NCI-H524 (cell line): ENCODE results near the gene ASB16.
A peak's percentile ranks its signal among the peaks of the same experiment; 100 is the strongest.

Experiments
- DNase-seq, 2 experiments: peaks; one replicate each; lab custom pipeline; 2025; lab: John Stamatoyannopoulos, UW

ASB16 gene

DNA sequence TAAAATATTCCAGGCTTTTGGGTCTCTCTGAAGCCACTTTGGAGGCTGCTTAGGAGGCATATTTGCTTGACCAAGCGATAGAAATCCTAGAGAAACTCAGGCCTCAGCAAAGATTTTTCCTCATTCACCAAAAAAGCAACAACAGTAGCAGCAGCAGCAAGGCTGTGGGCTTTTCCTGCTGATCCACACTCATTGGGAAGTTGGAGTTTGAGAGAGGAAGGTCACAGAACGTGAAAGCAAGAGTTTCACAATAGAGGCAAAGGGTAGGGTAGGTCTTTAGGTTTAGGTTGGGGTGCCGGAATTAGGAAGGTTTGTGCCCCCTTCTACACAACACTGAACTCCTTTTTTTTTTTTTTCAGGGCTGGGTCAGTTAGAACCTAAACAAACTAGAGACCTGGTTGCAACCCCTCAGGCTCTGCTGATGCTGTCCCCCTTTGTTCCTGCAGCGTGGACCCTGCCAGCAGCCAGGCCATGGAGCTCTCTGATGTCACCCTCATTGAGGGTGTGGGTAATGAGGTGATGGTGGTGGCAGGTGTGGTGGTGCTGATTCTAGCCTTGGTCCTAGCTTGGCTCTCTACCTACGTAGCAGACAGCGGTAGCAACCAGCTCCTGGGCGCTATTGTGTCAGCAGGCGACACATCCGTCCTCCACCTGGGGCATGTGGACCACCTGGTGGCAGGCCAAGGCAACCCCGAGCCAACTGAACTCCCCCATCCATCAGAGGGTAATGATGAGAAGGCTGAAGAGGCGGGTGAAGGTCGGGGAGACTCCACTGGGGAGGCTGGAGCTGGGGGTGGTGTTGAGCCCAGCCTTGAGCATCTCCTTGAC, 18.3 kb downstream of the ASB16 start:
- DNase-seq, result no peak

DNA sequence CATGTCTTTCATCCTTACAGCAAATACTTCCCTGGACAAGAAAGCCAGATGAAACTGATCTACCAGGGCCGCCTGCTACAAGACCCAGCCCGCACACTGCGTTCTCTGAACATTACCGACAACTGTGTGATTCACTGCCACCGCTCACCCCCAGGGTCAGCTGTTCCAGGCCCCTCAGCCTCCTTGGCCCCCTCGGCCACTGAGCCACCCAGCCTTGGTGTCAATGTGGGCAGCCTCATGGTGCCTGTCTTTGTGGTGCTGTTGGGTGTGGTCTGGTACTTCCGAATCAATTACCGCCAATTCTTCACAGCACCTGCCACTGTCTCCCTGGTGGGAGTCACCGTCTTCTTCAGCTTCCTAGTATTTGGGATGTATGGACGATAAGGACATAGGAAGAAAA, 20.0 kb downstream of the ASB16 start:
- no peak for DNase-seq

GRCh38 chr17:44191369-44191768, 20.9 kb downstream of the ASB16 start:
- DNase-seq, result no peak

GRCh38 chr17:44191941-44192496, 21.5 kb downstream of the ASB16 start:
- no peak for DNase-seq

DNA sequence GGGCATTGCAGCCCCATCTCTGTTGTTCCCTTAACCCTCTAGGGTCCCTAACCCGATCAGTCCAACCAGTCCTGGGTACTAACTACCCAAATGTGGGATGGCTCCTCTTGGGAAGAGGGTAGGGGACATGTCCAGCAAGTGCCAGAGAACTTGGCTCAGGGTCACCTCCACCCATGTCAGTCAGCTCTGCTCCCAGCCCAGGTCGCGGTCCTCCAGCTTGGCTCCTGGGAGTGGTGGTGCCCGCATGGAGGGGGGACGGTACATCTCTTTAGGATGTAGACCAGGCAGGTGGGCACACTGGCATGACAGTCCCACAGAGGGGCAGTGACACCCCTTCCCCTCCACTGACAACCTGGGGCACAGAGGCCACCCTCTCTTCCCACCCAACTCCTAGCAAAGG, 22.2 kb downstream of the ASB16 start:
- no peak for DNase-seq

DNA sequence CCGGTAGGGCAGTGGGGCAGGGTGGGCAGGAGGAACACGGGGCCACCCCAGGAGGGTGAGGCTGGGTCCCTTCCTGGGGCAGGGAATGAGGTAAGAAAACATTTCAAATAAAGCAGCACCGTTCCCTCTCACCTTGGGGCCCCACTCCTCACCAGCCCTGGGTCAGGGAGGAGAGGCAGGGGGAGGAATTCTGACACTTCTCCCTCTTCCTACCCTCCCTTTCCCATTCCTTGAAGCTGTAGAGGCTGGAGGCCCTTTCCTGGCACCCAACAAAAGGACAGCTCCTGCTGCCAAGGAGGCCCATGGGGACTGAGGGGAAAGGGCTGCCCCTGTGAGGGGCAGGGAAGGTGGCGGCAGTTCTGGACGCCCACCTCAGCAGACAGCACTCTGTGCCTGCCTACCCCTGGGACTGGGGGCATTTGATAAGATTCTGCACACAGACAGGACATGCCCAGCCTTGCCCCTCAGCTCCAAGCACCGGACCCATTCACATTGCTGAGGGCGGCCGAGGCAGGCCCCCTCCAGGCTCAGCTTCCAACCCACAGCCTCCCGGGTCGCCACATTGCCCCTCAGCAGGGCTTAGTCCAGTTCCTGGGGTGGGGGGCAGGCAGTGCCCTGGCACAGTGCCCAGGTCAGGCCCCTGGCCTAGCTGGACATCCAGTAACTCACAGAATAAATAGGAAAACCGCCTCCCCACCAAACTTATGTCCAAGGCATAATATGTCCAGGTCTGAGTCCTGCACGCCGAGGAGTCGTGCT, 23.0 kb downstream of the ASB16 start:
- no peak for DNase-seq

- DNase-seq, result no peak
These were observed 26.6 kb downstream of the ASB16 start for GRCh38 chr17:44197107-44197506.

GRCh38 chr17:44197980-44198720, 27.6 kb downstream of the ASB16 start:
- peak in 1 of 2 experiments; percentile 43 for DNase-seq

DNA sequence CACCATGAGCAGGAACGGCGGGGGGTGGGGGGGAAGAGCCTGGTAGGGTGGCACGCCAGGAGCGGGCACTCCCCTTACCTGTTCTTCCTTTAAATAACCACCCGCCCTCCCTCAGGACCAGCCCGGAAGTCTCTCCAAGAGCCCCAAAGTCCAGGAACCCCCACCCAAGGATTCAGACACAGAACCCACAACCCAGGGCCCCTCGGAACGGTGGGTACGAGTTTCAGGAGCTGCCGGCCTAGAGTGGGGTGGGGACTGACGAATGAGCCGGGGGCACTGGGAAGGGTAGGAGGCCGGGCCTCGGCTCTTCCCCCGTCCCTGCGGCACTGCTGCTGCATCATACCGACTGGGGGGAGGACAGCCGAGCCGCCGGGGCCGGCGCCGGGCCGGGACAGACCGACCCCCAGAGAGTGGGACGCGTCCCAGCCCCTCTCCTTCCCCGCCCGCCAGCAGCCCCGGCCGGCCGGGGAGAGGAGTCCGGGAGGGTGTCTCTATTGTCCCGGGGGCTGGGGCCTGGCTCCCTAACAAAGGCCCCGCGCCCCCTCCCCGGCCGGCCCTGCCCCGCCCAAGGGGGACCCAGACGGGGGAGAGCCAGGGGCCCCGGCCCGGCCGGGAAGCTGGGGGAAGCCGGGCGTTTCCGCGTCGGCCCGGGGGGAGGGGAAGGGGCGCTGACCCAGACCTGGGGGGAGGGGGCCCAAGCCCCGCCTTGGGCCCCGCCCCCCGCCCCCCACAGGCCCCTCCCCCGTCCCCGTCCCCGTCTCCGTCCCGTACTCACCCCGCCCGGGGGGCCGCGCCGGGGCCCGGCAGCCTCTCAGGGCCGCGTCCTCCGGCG, 28.4 kb downstream of the ASB16 start:
- DNase-seq, result peak in 1 of 2 experiments; percentile 60

DNA sequence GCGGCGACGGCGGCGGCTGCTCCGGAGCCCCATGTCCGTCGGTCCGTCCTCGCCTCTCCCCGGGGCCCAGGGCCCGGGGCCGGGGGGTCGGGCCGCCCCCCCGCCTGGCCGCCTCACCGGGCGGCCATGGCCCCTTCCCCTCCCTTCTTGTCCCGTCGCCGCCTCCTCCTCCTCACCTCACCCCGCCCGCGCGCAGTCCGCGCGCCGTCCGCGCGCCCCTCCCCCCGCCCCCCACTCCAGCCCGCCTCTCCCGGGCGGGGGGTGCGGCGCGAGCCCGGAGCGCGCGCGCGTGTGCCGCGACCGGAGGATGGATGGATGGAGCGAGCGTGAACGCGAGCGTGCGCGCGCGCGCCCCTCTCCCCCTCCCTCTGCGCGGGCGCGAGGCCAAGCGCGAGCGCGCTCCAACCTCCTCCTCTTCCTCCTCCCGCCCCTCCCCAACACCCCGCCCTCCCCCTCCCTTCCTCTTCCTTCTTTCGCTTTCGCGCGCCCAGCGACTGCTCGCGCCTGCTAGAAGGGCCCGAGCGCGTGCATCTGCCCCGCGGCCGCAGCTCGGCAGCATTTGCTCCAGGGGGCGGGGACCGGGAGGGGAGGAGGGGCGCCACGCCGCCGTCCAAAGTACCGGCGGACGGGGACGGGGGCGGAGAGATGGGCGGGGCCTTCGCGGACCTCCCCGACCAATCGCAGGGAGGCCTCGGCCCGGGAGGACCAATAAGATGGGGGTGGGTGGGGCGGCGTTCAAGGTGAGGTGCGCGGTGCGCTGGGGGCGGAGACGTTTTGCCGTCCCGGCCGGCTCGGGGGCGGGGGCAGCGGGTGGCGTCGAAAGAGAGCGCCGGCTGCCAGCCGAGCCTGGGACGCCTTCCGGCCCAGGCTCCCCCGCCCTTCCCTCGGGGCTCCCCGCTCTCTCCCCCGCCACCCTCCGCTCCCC, 29.3 kb downstream of the ASB16 start, which contains the start of gene ATXN7L3:
TSS of gene ATXN7L3 (minus strand) at position 332 of the 925 bp plus-strand sequence. CDS start 1,814 bp downstream, outside the sequence.
- DNase-seq, result peak; percentile 98

GRCh38 chr17:44200478-44201155, 30.1 kb downstream of the ASB16 start:
- peak; percentile 65 to 81 for DNase-seq

DNA sequence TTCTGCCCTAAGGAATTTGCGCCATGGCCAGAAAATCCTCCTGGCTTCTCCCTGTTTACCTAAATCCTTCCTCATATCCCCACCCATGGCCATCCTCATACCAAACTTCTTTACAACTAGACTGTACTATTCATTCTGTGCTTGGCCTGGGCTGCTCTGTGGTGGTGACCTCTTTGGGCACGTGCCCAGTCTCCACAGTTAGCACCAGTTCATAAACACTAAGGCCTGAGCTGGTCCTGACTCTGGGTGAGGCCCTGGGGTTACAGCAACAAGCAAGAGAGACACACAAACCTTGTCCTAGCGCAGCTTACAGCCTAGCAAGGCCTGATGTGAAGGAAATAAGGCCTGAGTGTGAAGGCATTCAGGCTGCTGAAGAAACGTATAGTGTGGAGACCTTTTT, 32.3 kb downstream of the ASB16 start:
- DNase-seq, result no peak

GRCh38 chr17:44203731-44204440, 33.4 kb downstream of the ASB16 start:
- peak; percentile 21 to 59 for DNase-seq

DNA sequence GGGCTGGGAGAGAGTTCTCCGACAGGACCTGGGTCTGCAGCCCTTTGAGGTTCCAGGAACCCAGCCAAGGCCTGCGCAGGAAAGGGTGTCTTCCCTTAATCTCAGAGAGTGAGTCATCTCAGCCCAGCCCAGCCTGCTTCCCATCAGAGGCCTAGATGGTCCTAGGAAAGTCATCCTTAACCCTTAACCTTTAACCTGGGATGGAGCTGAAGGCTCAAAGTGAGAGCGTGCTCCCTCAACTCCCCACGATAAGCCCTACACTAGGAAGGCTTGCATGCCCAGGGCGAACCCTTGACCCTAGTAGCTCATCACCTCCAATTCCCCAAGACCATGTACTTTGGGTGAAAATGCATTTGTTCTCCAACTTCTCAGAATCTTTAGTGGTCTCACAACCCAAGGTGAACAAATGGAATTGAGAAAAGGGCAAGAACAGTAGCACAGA, 34.0 kb downstream of the ASB16 start:
- DNase-seq, result no peak

DNA sequence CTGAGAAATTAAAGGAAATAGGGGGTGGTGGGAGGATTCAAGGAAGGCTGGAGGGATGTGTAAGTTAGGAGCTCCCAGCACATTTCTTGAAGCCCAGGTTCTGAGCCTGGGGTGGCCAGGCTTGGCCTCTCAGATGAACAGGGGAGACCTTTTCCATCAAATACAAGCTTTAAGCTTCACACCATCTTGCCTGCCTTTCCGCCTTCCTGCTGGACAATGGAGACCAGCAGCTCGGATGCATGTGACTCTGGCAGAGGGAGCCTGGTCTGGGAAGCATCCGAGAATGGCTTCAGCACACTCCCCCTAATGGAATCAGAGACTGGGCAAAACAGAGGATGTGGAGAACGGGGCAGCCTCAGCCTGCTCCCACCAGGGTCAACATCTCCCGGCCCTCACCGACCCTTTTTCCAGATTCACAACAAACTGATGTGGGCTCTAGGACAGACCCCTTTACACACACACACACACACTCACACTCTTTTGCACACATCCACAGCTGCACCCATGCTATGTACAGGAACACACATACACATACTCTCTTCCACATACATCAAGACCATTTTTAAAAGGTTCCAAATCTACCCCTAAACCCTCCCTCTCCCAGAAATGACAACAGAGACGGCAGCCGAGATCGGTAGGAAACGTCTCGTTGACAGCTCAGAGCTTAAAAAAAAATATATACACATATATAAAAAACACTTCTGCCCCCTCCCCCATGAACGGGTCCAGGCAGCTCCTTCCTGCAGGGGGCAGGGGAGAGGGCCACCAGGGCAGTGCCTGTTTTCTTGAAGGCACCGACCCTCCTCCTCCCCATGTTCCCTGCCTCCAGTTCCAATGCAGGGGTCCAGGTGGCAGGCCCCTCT, 35.7 kb downstream of the ASB16 start:
- DNase-seq, result no peak

DNA sequence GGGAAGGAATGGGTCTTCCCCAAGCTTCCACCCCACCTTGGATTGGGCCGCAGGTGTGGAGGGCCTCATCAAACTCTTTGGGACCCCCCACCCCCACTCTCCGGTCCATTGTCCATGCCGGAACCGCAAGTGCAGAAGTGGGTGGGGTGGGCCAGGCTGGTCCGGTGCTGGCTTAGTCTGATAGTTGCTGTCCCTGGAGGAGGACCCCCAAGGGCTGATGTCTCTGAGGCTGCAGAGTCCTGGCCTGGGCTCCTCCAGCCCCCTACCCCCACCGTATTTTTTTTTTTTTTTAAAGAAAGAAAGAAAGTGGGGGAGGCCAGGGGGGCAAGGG, 36.3 kb downstream of the ASB16 start:
- no peak for DNase-seq

DNA sequence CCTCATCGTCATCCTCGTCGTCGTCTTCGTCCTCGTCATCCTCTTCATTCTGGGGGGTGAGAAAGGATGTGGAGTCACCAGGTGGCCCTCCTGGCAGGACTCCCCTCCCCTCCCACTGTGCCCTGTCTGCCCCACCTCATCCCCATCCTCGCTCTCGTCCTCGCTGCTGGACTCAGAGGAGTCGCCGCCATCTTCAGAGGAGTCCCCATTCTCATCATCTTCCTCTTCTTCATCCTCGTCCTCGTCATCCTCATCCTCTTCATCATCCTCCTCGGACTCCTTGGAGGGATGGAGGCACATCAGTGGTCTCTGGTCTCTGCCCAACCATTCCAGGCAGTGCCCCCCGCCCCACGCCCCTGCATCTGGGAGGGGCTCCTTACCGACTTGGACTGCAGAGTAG, 36.8 kb downstream of the ASB16 start:
- no peak for DNase-seq

- DNase-seq, result no peak
These were observed 37.2 kb downstream of the ASB16 start for GRCh38 chr17:44207743-44208142.
